OCI-LY7 (cell line): ENCODE data around the gene CARD11. TPM values are rescaled to one million over a fixed set of nuclear protein-coding genes. Genes with fewer than 3 reads are reported as not detected.

Experiments used
- BruUV-seq: library from RNA; stranded (reverse); fragments of 400-500 nt; replicated peaks from 2 replicates; lab custom pipeline; 2021; lab: Mats Ljungman, UMichigan
- CTCF ChIA-PET: fragments of 300-600 bp; sonication (Branson Sonifier 250); formaldehyde crosslinking; loops from one replicate; lab custom pipeline; 2022; ENCODE audit warnings: antibody characterized with exemption; ENCODE audit not compliant: unreplicated experiment; lab: Charles Lee
- POLR2A ChIA-PET: fragments of 300-600 bp; sonication (Branson Sonifier 250); formaldehyde crosslinking; loops from one replicate; lab custom pipeline; 2022; ENCODE audit warnings: antibody characterized with exemption; lab: Charles Lee
- DNase-seq: peaks from one replicate; pipeline ENCODE4 v3.0.0-alpha.2; 2015; ENCODE audit warnings: low spot score
- H2AFZ ChIP-seq: fragments of 200-600 bp; sonication (generic), shearing (Covaris generic); 2 replicates; pipeline ENCODE4 v1.6.1; 2014; ENCODE audit warnings: mild to moderate bottlenecking, antibody characterized with exemption, low read length, moderate library complexity
- H3K27ac ChIP-seq: fragments of 200-600 bp; sonication (generic); 2 replicates; pipeline ENCODE4 v1.5.1; 2014; ENCODE audit warnings: mixed run types, low read depth, mild to moderate bottlenecking, moderate library complexity, low read length, inconsistent platforms; ENCODE audit not compliant: poor library complexity, severe bottlenecking
- H3K36me3 ChIP-seq: fragments of 200-600 bp; sonication (generic); 2 replicates; pipeline ENCODE4 v1.6.1; 2014; ENCODE audit warnings: mild to moderate bottlenecking, antibody characterized with exemption, low read length, moderate library complexity, mixed read lengths; ENCODE audit not compliant: insufficient read depth
- H3K4me1 ChIP-seq: fragments of 200-600 bp; sonication (generic); 2 replicates; pipeline ENCODE4 v1.5.1; 2014; ENCODE audit warnings: mild to moderate bottlenecking, low read length; ENCODE audit not compliant: insufficient read depth, poor library complexity, severe bottlenecking
- H3K4me2 ChIP-seq: fragments of 200-600 bp; sonication (generic); 2 replicates; pipeline ENCODE4 v1.6.1; 2014; ENCODE audit warnings: mild to moderate bottlenecking, low read length
- H3K4me3 ChIP-seq: fragments of 200-600 bp; sonication (generic); 2 replicates; pipeline ENCODE4 v1.5.1; 2014; ENCODE audit warnings: mild to moderate bottlenecking, low read depth, low read length; ENCODE audit not compliant: poor library complexity, severe bottlenecking
- H3K79me2 ChIP-seq: fragments of 200-600 bp; sonication (generic); 2 replicates; pipeline ENCODE4 v1.6.1; 2016; ENCODE audit warnings: low read depth, mild to moderate bottlenecking, low read length, moderate library complexity, mixed read lengths; ENCODE audit not compliant: insufficient read depth
- H3K9me2 ChIP-seq: fragments of 200-600 bp; sonication (generic); 2 replicates; pipeline ENCODE4 v1.6.1; 2016; ENCODE audit warnings: mild to moderate bottlenecking, low read length, mixed read lengths; ENCODE audit not compliant: insufficient read depth
- H3K9me3 ChIP-seq: fragments of 200-600 bp; sonication (generic); 2 replicates; pipeline ENCODE4 v1.6.1; 2014; ENCODE audit warnings: mild to moderate bottlenecking, mixed run types, low read length, mixed read lengths
- H4K20me1 ChIP-seq: fragments of 200-600 bp; sonication (generic); 2 replicates; pipeline ENCODE4 v1.6.1; 2014; ENCODE audit warnings: mild to moderate bottlenecking, antibody characterized with exemption, low read length, moderate library complexity, mixed read lengths; ENCODE audit not compliant: insufficient read depth
- CTCF ChIP-seq: fragments of 200-600 bp; sonication (generic); conservative IDR thresholded peaks from 2 replicates; pipeline ENCODE4 v1.5.1; 2014; ENCODE audit warnings: mild to moderate bottlenecking, antibody characterized with exemption, low read length, moderate library complexity, mixed read lengths
- EZH2phosphoT487 ChIP-seq: fragments of 200-600 bp; sonication (generic); IDR thresholded peaks from 2 replicates; pipeline ENCODE4 v1.6.1; 2018; ENCODE audit warnings: low read depth, borderline replicate concordance, mild to moderate bottlenecking, mixed run types, antibody characterized with exemption, low read length, moderate library complexity, mixed read lengths
- intact Hi-C: fragments of 100-400 bp; cut with micrococcal nuclease; formaldehyde crosslinking; loops from one replicate; pipeline ENCODE4 v1.10.0; 2022; ENCODE audit not compliant: unreplicated experiment
- total RNA-seq, 2 experiments: library from RNA; depleted of rRNA in 1 of 2; stranded (reverse); fragments of >200 nt in 1 of 2; shearing (Covaris generic) in 1 of 2; gene quantifications; 2 replicates each; pipeline ENCODE4 v1.2.3, GENCODE V29; 2014 to 2022

The CARD11 gene
- total RNA-seq, 2 experiments from 2014 or later, result 33.8 to 63.5 TPM

DNA sequence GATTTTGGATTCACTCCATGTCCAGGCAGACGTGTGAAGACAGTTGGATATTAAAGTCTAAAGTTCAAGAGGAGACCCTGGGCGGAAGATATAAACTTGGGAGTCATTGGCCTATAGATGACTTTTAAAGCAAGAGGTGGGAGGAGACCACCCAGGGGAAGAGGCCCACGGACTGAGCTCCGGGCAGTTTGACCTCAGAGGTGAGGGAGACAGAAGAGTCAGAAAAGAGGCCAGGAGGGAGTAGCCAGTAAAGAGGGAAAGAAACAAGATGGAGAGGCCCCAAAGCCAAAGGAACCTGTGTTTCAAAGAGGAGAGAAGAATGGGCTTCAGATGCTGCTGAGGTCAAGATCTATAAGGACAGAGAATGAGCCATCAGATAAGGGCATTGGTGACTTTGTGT lies 11.4 kb downstream of the CARD11 start:
- Histone ChIP-seq H3K9me3 (no peaks in the 10 kb centered on the region), H3K9me2 (no peaks in the 10 kb centered on the region), H2AFZ (no peak overlapping the region), H3K79me2 (no peaks in the 10 kb centered on the region; the same call in 1 of the 2 replicates), H3K4me1 (peaks cover under 1% of the 10 kb centered on the region), H3K27ac (no peak overlapping the region), H3K36me3 (peaks cover 10% of the 10 kb centered on the region; the same call in 1 of the 2 replicates), H3K4me3 (no peak overlapping the region), H4K20me1 (no peaks in the 10 kb centered on the region), H3K4me2 (no peak overlapping the region)
- ChIA-PET CTCF (no interaction called here), POLR2A (interaction anchor here (0.6 to 1.5 kb wide), 2 partner anchors 10 to 1692 kb away, joined by 3 to 4 read pairs; no protein-coding TSS in a partner anchor)
- no peak for DNase-seq
- BruUV-seq, result no TSS peak
- intact Hi-C loops, result no loop called here
- TF ChIP-seq EZH2phosphoT487, result no peak
- no peak for TF ChIP-seq CTCF

GRCh38 chr7:3029138-3029537 lies 14.5 kb downstream of the CARD11 start:
- H3K79me2 ChIP-seq, result 0 out of 2 replicates have a peak, but pooled peaks cover 3% of the 10 kb centered on the region
- H2AFZ ChIP-seq, result no peak overlapping the region
- H3K4me2 ChIP-seq, result no peak overlapping the region
- H4K20me1 ChIP-seq, result no peaks in the 10 kb centered on the region
- no peaks in the 10 kb centered on the region for H3K4me1 ChIP-seq
- intact Hi-C loops, result no loop called here
- no peak overlapping the region for H3K4me3 ChIP-seq
- BruUV-seq, result no TSS peak
- no peak for DNase-seq
- CTCF ChIA-PET, result no interaction called here
- H3K27ac ChIP-seq, result no peak overlapping the region
- peaks cover 10% of the 10 kb centered on the region; the same call in 1 of the 2 replicates for H3K9me3 ChIP-seq
- TF ChIP-seq EZH2phosphoT487, result no peak
- TF ChIP-seq CTCF, result no peak
- POLR2A ChIA-PET, result no interaction called here
- peaks cover 26% of the 10 kb centered on the region for H3K36me3 ChIP-seq
- H3K9me2 ChIP-seq, result no peaks in the 10 kb centered on the region

GRCh38 chr7:3028758-3029093 lies 14.9 kb downstream of the CARD11 start:
- no peak overlapping the region for H3K27ac ChIP-seq
- H4K20me1 ChIP-seq, result no peaks in the 10 kb centered on the region
- peaks cover 10% of the 10 kb centered on the region; the same call in 1 of the 2 replicates for H3K9me3 ChIP-seq
- POLR2A ChIA-PET, result interaction anchor here (0.5 to 0.6 kb wide), 2 partner anchors 26 to 153 kb away, joined by 3 read pairs; no protein-coding TSS in a partner anchor
- intact Hi-C loops, result no loop called here
- no peak for DNase-seq
- H3K4me3 ChIP-seq, result no peak overlapping the region
- 0 out of 2 replicates have a peak, but pooled peaks cover 3% of the 10 kb centered on the region for H3K79me2 ChIP-seq
- no peaks in the 10 kb centered on the region for H3K9me2 ChIP-seq
- H3K4me2 ChIP-seq, result no peak overlapping the region
- no peak overlapping the region for H2AFZ ChIP-seq
- peaks cover 26% of the 10 kb centered on the region for H3K36me3 ChIP-seq
- BruUV-seq, result no TSS peak
- no peaks in the 10 kb centered on the region for H3K4me1 ChIP-seq
- CTCF ChIA-PET, result no interaction called here
- TF ChIP-seq CTCF, result no peak
- no peak for TF ChIP-seq EZH2phosphoT487
